ENCODE data around the gene CSGALNACT2. TPM values are rescaled to one million over a fixed set of nuclear protein-coding genes. Genes with fewer than 3 reads are reported as not detected.
"Not testable (repeated sequence)": the region's sequence is repeated elsewhere in the genome, so short reads cannot be mapped to it uniquely, and the experiment has no call there.

CSGALNACT2 gene
- total RNA-seq, 3 donors from 2014 or later: 21.6 to 35.5 (median 27.8) TPM

GRCh38 chr10:43219848-43220247 lies 81.6 kb downstream of the CSGALNACT2 start:
- H3K9me3 ChIP-seq: no peaks in the 10 kb centered on the region
- DNase-seq (ENCODE audit: low spot score in 2 of 2): no peak
- H3K4me3 ChIP-seq: no peak overlapping the region
- peaks cover 0 to 5% of the 10 kb centered on the region in 2 donors for H3K4me1 ChIP-seq
- no peaks in the 10 kb centered on the region for H3K27me3 ChIP-seq
- no peaks in the 10 kb centered on the region for H3K36me3 ChIP-seq
- intact Hi-C loops (cut with DNase I; ENCODE audit: low total_unique reads): no loop called here
- no peak for TF ChIP-seq POLR2A (IDR thresholded peaks at IDR 0.05)
- no peak for TF ChIP-seq POLR2AphosphoS5 (IDR thresholded peaks at IDR 0.05)
- TF ChIP-seq CTCF (IDR thresholded peaks at IDR 0.05): no peak
- peak overlapping the region; percentile 81 to 87 for H3K27ac ChIP-seq

GRCh38 chr10:43220251-43220650 lies 82.0 kb downstream of the CSGALNACT2 start:
- H3K27me3 ChIP-seq; intact Hi-C loops (cut with DNase I; ENCODE audit: low total_unique reads); H3K4me3 ChIP-seq; H3K9me3 ChIP-seq; H3K36me3 ChIP-seq; H3K4me1 ChIP-seq; DNase-seq (ENCODE audit: low spot score in 2 of 2): not testable (repeated sequence)
- peak overlapping the region in 1 of 2 donors; percentile 81 for H3K27ac ChIP-seq

GRCh38 chr10:43220657-43221418 lies 82.6 kb downstream of the CSGALNACT2 start:
- Histone ChIP-seq H3K4me1 (peaks cover 0 to 5% of the 10 kb centered on the region in 2 donors), H3K27me3 (no peaks in the 10 kb centered on the region), H3K4me3 (no peak overlapping the region), H3K9me3 (no peaks in the 10 kb centered on the region), H3K27ac (no peak overlapping the region), H3K36me3 (no peaks in the 10 kb centered on the region)
- peak in 1 of 2 donors; percentile 33 for DNase-seq (ENCODE audit: low spot score in 2 of 2)
- intact Hi-C loops (cut with DNase I; ENCODE audit: low total_unique reads): no loop called here
- TF ChIP-seq CTCF (IDR thresholded peaks at IDR 0.05): no peak
- TF ChIP-seq POLR2A (IDR thresholded peaks at IDR 0.05): no peak
- TF ChIP-seq POLR2AphosphoS5 (IDR thresholded peaks at IDR 0.05): no peak

- intact Hi-C loops (cut with DNase I; ENCODE audit: low total_unique reads): no loop called here
- no peak overlapping the region for H3K27ac ChIP-seq
- H3K27me3 ChIP-seq: no peaks in the 10 kb centered on the region
- no peak overlapping the region for H3K4me3 ChIP-seq
- TF ChIP-seq POLR2AphosphoS5 (IDR thresholded peaks at IDR 0.05) (no peak), POLR2A (IDR thresholded peaks at IDR 0.05) (no peak), CTCF (IDR thresholded peaks at IDR 0.05) (no peak)
- H3K36me3 ChIP-seq: no peaks in the 10 kb centered on the region
- peaks cover 0 to 5% of the 10 kb centered on the region in 2 donors for H3K4me1 ChIP-seq
- H3K9me3 ChIP-seq: no peaks in the 10 kb centered on the region
- DNase-seq (ENCODE audit: low spot score in 2 of 2): peak in 1 of 2 donors; percentile 43
Measured at GRCh38 chr10:43221419-43222209, 83.4 kb downstream of the CSGALNACT2 start.

GRCh38 chr10:43222210-43222720 lies 84.0 kb downstream of the CSGALNACT2 start:
- TF ChIP-seq POLR2A (IDR thresholded peaks at IDR 0.05) (no peak), POLR2AphosphoS5 (IDR thresholded peaks at IDR 0.05) (no peak)
- intact Hi-C loops (cut with DNase I; ENCODE audit: low total_unique reads): no loop called here
- DNase-seq (ENCODE audit: low spot score in 2 of 2): no peak

GRCh38 chr10:43223056-43223455 lies 84.8 kb downstream of the CSGALNACT2 start:
- Histone ChIP-seq H3K27ac (no peak overlapping the region), H3K36me3 (no peaks in the 10 kb centered on the region), H3K9me3 (no peaks in the 10 kb centered on the region), H3K4me3 (no peak overlapping the region), H3K4me1 (peaks cover 0 to 5% of the 10 kb centered on the region in 2 donors), H3K27me3 (no peaks in the 10 kb centered on the region)
- TF ChIP-seq POLR2A (IDR thresholded peaks at IDR 0.05): no peak
- no peak for TF ChIP-seq CTCF (IDR thresholded peaks at IDR 0.05)
- no peak for TF ChIP-seq POLR2AphosphoS5 (IDR thresholded peaks at IDR 0.05)
- DNase-seq (ENCODE audit: low spot score in 2 of 2): no peak
- intact Hi-C loops (cut with DNase I; ENCODE audit: low total_unique reads): no loop called here

More at GRCh38 chr10:43222210-43222720, 84.0 kb downstream of the CSGALNACT2 start:
- H3K4me1 ChIP-seq: peaks cover 0 to 5% of the 10 kb centered on the region in 2 donors
- H3K27ac ChIP-seq: no peak overlapping the region
- no peaks in the 10 kb centered on the region for H3K36me3 ChIP-seq
- H3K4me3 ChIP-seq: no peak overlapping the region
- H3K9me3 ChIP-seq: no peaks in the 10 kb centered on the region
- no peaks in the 10 kb centered on the region for H3K27me3 ChIP-seq
